ENCODE measurements around the gene TJP3. TPM values are rescaled to one million over a fixed set of nuclear protein-coding genes. Genes with fewer than 3 reads are reported as not detected.

Gene TJP3
- total RNA-seq, 1 experiment from 2014 or later = not detected

GRCh38 chr19:3766520-3766919 lies 58.3 kb downstream of the TJP3 start:
- no peak overlapping the region for H3K27ac ChIP-seq (ENCODE audit: low read depth, low read length, poor library complexity, severe bottlenecking)
- H3K4me1 ChIP-seq (ENCODE audit: insufficient read depth, low read length, poor library complexity, severe bottlenecking) = peaks cover 4% of the 10 kb centered on the region
- ChIA-PET POLR2A (ENCODE audit: low non-redundant PET) (no interaction called here), CTCF (no interaction called here)
- no peaks in the 10 kb centered on the region for H3K36me3 ChIP-seq (ENCODE audit: insufficient read depth, low read length, poor library complexity, severe bottlenecking)
- no peaks in the 10 kb centered on the region for H3K9me3 ChIP-seq (ENCODE audit: low read depth, low read length, poor library complexity, severe bottlenecking)
- intact Hi-C loops (cut with micrococcal nuclease; ENCODE audit: unreplicated experiment) = no loop called here
- H3K27me3 ChIP-seq (replicated peaks; ENCODE audit: insufficient read depth, low read depth, low read length, poor library complexity) = no peaks in the 10 kb centered on the region
- H3K4me3 ChIP-seq (ENCODE audit: low read depth, low read length, poor library complexity, severe bottlenecking) = no peak overlapping the region
- DNase-seq (ENCODE audit: low spot score) = no peak
- BruUV-seq (replicated peaks) = no TSS peak
- no peak for TF ChIP-seq CTCF (conservative IDR thresholded peaks at IDR 0.05; ENCODE audit: low read depth, low read length)

GRCh38 chr19:3767050-3767449 lies 58.9 kb downstream of the TJP3 start:
- DNase-seq (ENCODE audit: low spot score) = no peak
- Histone ChIP-seq H3K36me3 (ENCODE audit: insufficient read depth, low read length, poor library complexity, severe bottlenecking) (no peaks in the 10 kb centered on the region), H3K4me1 (ENCODE audit: insufficient read depth, low read length, poor library complexity, severe bottlenecking) (peaks cover 4% of the 10 kb centered on the region), H3K4me3 (ENCODE audit: low read depth, low read length, poor library complexity, severe bottlenecking) (no peak overlapping the region), H3K27ac (ENCODE audit: low read depth, low read length, poor library complexity, severe bottlenecking) (no peak overlapping the region), H3K27me3 (replicated peaks; ENCODE audit: insufficient read depth, low read depth, low read length, poor library complexity) (no peaks in the 10 kb centered on the region), H3K9me3 (ENCODE audit: low read depth, low read length, poor library complexity, severe bottlenecking) (no peaks in the 10 kb centered on the region)
- TF ChIP-seq EZH2 (IDR thresholded peaks at IDR 0.05; ENCODE audit: borderline replicate concordance, low read depth, low read length, poor library complexity, severe bottlenecking) = no peak
- TF ChIP-seq CTCF (conservative IDR thresholded peaks at IDR 0.05; ENCODE audit: low read depth, low read length) = no peak
- BruUV-seq (replicated peaks) = no TSS peak
- intact Hi-C loops (cut with micrococcal nuclease; ENCODE audit: unreplicated experiment) = no loop called here
- POLR2A ChIA-PET (ENCODE audit: low non-redundant PET) = no interaction called here
- CTCF ChIA-PET = no interaction called here

- ChIA-PET CTCF (no interaction called here), POLR2A (ENCODE audit: low non-redundant PET) (no interaction called here)
- no peaks in the 10 kb centered on the region for H3K36me3 ChIP-seq (ENCODE audit: insufficient read depth, low read length, poor library complexity, severe bottlenecking)
- DNase-seq (ENCODE audit: low spot score) = no peak
- H3K27me3 ChIP-seq (replicated peaks; ENCODE audit: insufficient read depth, low read depth, low read length, poor library complexity) = no peaks in the 10 kb centered on the region
- no TSS peak for BruUV-seq (replicated peaks)
- H3K27ac ChIP-seq (ENCODE audit: low read depth, low read length, poor library complexity, severe bottlenecking) = no peak overlapping the region
- peaks cover 2% of the 10 kb centered on the region for H3K4me1 ChIP-seq (ENCODE audit: insufficient read depth, low read length, poor library complexity, severe bottlenecking)
- TF ChIP-seq EZH2 (IDR thresholded peaks at IDR 0.05; ENCODE audit: borderline replicate concordance, low read depth, low read length, poor library complexity, severe bottlenecking) = no peak
- no peak for TF ChIP-seq CTCF (conservative IDR thresholded peaks at IDR 0.05; ENCODE audit: low read depth, low read length)
- intact Hi-C loops (cut with micrococcal nuclease; ENCODE audit: unreplicated experiment) = no loop called here
- H3K4me3 ChIP-seq (ENCODE audit: low read depth, low read length, poor library complexity, severe bottlenecking) = no peak overlapping the region
- H3K9me3 ChIP-seq (ENCODE audit: low read depth, low read length, poor library complexity, severe bottlenecking) = no peaks in the 10 kb centered on the region
Measured at GRCh38 chr19:3768015-3768747, 60.0 kb downstream of the TJP3 start.
